CMK (cell line): ENCODE data around the gene RGS19.
A peak's percentile ranks its signal among the peaks of the same experiment; 100 is the strongest.

Experiments
- DNase-seq: peaks from one replicate; pipeline ENCODE4 v3.0.0-alpha.2; 2010; ENCODE audit warnings: low read depth

RGS19 gene

DNA sequence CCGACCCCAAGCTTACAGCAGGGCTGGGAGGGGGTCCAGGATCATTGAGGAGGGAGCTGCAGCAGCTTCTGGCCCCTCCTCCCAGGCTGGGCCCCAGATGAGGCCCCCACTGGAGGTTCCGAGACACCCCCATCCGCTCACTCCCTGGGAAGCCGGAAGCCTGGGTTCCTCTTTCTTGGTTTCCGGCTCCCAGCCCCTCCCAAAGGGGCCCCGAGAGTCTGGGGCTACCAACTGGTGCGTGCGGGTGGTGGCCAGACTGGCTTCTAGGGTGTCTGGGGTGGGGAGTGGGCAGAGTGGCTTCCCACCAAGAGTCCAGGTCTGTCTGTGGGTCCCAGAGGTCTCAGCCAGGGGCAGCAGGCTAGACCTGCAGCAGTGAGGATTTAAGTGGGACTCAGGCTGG is 2.2 kb downstream of the RGS19 start:
- peak; percentile 79 for DNase-seq

DNA sequence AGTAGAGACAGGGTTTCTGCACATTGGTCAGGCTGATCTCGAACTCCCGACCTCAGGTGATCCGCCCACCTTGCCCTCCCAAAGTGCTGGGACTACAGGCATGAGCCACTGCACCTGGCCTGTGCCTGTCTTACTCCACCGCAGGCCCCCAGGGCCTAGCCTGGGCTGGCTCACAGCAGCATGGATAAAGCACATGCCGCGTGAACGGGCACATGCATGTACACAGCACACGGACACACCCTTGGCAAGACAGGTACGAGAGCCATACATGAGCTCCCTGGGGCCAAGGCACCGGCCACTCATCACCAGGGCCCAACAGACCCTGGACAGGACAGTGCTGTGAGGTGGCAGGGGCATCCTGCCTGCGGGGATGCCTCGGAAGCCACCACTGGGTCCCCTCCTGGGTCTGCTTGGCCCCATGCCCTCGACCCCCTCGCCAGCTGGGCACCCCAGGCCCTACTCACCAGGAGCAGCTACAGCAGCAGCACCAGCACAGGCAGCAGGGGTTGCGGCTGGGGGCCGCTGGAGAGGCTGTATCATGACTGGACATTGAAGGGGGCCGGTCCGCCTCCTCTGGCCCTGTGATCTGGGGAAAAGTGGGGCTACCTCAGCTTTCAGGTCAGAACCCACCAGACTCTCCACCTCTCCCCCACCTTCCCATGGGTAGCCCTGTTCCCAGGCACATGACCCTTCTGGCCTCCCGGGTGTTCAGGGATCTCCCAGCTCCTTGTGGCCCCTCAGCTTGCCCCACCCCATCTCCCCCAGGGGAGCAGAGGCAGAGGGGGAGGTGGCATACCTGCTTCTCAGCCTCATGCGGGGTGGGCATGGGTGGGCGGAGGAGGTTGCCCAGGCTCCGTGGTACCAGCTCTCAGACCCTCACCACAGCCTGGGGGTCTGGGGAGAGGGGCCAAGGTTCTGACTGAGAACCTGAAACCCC is 3.0 kb downstream of the RGS19 start:
- DNase-seq, result no peak

DNA sequence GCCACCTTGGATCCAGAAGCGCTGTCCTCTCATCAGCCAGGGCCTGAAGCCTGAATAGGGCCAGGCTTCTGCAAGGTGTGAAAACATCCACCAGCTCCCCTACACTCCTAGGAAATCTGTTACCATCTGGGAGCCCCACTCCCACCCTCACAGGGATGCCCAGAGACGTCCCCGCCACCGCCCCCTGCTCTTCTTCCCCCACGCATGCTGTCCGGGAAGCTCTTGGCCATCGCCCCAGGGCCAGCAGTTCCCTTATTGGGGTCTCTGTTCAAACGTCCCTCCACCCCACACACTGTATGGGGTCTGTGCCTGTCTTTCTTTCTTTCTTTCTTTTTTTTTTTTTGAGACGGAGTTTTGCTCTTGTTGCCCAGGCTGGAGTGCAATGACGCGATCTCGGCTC is 3.8 kb downstream of the RGS19 start:
- no peak for DNase-seq

DNA sequence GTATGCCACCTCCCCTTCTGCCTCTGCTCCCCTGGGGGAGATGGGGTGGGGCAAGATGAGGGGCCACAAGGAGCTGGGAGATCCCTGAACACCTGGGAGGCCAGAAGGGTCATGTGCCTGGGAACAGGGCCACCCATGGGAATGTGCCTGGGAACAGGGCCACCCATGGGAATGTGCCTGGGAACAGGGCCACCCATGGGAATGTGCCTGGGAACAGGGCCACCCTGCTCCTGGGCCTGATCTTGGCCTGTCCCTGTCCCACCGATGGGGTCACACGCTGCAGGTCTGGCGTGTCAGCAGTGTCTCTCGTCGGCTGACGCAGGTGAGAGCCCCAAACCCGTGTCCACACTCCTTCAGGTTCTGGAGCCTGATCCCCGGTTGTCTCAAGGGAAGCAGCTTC is 4.4 kb downstream of the RGS19 start:
- no peak for DNase-seq

DNA sequence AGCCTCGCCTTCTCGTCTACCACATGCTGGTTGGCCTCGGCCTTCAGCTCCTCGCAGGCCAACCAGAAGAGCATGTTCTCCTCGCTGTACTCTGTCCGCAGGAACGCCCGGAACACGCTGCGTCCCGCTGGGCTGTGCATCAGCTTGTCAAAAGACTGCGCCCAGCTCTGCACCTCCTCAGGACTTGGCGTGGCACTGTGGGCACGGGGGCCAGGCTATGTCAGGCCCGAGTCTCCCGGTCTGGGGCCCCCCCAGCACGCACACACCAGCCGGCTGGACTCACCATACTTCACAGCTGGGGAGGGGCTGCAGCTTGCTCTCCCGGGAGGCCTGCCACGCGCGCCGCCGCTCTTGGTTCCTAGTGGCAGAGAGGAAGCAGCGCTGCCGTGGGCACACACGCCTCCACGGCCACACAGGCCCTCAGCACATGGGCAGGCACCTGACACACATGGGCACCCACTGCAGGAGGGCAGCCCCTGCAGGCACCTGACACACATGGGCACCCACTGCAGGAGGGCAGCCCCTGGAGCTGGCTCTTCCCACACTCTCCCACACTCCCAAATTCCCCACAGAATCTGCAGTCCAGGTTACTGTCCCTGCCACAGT is 5.0 kb downstream of the RGS19 start:
- DNase-seq, result no peak

DNA sequence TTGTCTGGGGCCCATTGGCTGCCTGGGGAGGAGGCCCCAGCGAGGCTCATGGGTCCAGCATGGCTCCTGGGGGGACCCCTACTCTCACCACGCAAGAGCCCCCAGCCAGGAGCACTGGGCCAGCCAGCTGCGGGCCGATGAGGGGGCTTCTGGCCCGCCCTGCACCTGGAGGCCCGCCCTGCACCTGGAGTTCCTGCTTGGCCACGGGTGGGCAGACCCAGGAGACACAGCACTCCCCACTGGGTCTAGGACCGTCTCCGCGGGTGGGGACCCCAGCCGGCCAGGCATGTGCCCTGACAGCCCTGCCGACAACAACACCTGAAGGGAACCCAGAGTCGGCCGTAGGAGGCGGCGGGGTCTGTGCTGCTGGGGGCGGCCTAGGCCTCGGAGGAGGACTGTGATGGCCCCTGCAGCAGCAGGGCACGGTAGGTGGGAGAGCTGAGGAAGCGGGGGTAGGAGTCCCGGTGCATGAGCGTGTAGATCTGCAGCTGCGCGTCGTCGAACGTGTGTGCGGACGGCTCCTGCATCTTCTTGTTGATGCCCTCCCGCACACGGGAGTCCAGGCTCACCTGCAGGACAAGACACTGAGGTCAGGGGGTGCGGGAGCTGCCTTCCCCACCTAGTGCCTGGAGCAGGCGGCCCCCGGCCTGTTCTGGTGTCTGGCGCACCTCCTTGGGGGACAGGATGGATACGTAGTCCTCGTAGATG is 5.7 kb downstream of the RGS19 start:
- no peak for DNase-seq

DNA sequence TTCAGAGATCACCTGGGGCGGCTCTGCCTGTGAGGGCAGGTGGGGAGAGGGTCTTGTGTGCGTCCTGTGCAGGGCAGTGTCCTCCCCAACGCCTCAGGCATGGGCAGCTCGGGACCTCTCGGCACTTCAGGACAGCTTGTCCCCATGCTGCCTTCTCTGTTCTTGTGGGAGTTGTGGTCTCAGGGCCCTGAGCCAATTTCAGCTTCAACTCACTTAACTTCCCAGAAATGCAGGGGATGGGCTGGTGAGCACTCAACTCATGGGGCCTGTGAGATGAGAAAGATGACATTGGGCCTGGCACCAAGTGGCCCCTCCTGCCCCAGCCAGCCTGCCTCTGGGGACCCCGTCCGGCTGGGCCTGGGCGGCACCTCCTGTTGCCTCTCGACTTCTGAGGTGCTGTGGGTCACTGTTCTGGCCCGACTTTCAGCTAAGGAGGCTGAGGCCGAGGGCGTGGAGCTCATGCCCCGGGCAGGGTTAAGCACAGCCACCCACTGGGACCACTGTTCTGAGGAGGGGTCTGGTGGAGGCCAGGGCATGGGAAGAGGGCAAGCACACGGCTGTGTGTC is 6.7 kb downstream of the RGS19 start:
- DNase-seq, result no peak

DNA sequence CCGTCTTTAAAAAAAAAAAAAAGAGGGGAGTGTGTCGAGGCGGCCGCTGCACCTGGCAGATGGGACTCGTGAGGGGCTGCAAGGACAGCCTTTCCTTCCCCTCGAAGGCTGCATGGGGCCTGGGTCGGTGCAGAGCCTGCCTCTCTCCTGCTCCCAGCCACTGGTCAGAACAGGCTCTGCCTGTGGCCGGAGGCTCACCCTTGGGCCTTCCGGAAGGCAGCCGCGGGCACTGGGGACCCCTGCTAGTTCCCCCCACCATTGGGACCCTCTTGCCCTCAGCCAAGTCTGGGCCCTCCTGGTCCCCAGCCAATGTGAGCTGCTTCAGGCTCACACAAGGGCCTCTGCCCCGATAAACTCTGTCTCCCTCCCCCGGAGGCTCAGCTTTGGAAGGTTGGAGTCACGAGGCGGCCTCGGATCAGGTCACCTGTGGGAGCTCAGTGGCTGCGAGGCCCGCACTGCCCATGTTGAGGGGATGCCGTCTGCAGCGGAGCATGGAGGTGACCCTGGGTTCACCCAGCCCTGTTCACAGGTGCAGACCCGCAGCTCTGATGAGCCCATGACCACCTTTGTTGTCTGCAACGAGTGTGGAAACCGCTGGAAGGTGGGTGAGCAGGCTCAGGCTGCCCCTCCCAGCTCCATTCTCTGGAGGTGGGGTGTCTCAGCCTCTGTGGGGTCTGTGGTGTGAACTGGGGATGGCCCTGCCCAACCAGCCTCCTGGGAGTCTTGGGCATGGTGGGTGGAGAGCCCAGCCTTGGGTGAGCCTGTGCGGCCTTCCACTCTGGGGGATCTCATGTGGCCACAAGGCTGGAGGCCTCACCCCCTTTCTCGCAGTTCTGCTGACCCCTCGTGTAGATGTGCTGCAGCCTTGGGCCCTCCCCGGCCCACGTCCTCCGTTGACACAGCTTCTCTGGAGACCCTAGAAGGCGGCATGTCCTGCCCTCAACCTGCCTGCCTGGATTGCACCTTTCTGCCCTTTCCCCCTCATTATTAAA is 7.7 kb downstream of the RGS19 start:
- DNase-seq, result no peak

DNA sequence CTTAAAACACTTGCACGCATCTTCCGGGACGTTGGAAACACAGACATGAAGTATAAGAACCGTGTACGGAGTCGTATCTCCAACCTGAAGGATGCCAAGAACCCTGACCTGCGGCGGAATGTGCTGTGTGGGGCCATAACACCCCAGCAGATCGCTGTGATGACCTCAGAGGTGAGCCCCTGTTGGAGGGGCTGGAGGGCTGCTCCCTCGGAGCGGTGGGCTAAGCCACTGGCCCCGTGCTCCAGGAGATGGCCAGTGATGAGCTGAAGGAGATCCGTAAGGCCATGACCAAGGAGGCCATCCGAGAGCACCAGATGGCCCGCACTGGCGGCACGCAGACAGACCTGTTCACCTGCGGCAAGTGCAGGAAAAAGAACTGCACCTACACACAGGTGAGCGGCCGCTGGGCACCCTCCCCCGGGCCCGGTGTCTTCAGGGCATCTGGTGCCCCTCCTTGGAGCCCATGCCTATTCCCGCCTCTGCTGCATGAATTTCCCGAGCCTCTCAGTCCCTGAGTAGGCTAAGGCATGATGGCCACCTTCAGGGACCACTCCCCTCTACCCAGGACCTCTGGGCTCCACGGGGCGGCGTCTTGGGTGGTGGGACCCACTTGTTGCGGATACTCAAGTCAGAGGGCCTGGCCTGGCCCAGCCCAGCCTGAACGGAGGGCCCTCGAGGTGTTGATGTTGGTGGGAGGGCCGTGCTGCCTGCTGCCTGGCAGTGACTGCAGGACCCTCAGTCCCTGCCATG is 8.9 kb downstream of the RGS19 start:
- no peak for DNase-seq

DNA sequence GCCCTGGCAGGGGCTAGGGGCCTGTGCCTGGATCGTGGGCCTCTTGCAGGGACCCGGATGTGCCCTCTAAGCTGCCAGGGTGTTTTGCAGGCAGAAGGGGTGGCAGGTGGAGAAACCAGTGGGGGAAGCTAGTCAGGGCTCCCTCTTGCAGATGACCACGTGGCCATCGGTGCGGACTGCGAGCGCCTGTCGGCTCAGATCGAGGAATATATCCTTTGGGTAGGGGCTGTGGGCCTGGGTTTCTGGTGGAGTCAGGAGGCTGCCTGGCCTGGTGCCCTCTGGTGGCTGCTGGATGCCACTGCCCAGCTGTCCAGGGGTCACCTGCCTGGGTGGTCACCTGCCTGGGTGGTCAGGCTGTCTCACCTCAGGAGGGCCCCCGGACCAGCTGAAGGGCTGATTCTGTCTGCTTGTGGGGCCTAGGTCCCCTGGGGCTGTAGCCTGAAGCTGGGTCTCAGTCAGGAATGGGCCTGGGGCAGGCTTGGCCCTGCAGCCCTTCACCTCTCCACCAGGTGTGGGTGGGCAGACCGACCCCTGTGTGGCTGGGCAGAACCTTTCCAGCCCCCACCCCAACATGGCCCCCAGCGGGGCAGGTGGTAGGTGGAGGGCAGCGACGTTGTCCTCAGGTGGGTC is 9.6 kb downstream of the RGS19 start:
- DNase-seq, result no peak

DNA sequence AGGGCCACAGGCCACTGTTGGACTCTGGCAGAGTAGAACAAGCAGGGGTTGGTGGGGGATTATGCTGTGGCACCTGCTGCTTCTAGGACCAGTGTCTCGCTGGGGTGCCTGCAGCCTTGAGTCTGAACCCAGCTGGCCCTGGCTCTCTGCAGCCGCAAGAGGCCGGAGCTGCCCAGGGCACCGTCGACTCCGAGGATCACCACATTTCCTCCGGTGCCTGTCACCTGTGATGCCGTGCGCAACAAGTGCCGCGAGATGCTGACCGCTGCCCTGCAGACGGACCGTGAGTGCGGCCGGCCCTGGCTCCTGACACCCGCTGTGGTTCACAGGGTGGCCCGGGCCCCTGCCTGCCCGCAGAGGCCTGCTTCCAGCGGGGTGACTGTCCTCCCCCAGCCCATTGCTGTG is 10.1 kb downstream of the RGS19 start:
- no peak for DNase-seq

DNA sequence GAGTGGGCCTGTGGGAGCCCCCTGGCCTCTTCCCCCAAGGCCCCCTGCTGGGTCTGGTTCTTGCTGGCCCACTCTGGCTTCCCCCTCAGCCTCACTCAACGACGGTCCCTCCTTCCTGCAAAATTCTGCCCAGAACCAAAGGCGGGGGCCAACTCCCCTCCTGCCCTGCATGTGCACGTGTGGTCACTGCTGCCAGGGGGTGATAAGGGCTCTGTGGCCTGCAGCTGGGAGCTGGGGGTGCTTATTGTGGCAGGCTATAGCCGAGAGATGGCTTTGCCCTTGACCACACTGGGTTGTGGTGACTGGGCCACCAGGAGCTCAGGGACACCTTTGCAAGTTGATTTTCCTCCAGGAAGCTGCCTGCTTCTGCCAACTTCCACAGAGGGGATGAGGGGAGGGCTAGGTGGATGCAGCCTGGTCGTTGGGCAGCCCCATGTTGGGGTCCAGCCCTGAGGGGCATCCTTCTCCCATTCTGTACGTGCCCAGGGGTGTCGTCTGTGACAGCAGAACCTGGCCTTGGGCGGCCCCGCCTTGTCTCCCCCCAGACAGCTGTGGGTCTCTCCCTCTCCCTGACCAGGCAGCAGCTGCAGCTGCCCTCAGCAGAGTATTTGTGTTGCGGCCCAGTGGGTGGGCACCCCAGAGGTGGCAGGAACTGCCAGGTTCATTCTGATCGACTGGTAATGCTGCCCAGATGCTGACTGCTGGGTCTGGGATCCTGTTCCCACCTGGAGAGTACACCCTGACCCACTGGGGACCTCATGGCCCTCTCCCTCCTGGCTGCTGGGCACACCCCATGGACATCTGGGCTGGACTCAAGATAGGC is 10.7 kb downstream of the RGS19 start:
- peak; percentile 98 for DNase-seq

DNA sequence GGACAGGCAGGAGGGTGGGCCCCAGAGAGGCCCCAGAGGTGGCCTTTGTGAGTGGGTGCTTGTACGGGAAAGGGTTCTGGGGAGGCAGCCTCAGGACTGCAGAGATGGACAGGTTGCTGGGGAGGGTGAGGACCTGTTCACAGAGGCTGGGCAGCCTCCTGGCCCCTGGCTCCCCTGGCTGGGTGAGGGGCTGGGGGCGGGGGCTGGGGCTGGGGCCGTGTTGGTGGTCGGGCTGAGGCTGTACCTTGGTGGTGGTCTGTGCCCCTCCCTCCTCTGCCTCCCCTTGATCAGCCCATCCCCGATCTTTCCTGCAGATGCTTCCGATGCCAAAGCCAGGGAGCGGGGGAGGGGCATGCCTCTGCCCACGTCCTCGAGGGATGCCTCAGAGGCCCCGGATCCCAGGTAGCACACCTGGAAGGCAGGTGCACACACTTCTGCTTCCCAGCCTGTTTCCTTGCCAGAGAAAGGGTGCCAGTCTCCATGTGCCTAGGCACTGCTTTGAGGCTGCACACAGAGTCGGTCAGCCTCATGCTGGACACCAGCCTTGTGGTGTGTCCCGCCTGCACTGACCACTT is 11.5 kb downstream of the RGS19 start:
- DNase-seq, result no peak

DNA sequence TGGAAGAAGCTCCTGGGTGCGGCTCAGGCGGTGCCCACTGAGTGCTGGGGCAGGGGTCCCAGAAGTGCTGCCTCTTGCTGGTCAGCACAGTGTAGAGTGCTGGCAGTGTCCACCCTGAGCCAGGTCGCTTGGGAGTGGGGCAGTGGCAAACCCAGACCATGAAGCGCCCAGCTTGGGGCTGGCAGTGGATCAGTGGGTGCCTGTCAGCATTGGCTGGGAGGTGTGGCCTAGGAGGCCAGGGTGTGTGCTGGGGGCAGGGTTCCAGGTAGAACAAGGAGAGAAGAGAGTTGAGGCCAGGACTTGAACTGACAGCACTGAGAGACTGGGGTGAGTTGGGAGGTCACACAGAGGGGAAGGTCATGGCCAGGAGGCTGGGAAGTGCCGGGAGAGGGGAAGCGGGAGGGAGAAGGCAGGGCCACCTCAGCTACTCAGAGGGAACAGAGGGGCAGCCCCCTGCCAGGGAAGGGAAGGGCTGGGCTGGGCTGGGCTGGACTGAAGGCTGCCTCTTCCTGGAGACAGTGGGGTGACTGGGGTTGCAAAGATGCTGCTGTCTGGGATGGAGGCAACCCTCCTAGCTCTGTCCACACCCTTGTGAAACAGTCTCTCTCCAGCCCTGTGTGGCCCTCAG is 12.2 kb downstream of the RGS19 start:
- DNase-seq, result no peak

DNA sequence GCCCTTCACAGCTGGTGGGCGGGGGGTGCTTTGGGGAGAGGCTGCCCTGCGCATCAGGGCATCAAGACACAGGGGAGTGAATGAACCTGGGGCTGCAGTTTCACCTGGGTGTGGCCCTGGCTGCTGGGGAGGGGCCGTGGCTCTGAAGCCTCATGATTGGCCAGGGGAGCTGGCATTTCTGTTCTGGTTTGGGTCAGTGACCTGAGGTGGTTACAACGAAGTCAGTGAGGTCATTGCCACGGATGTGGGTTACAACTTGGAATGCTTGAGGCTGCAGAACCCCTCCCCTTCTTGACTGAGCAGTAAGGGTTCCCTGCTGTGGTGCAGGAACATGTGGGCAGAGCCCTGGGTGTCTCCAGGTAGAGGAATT is 13.4 kb downstream of the RGS19 start:
- DNase-seq, result no peak

DNA sequence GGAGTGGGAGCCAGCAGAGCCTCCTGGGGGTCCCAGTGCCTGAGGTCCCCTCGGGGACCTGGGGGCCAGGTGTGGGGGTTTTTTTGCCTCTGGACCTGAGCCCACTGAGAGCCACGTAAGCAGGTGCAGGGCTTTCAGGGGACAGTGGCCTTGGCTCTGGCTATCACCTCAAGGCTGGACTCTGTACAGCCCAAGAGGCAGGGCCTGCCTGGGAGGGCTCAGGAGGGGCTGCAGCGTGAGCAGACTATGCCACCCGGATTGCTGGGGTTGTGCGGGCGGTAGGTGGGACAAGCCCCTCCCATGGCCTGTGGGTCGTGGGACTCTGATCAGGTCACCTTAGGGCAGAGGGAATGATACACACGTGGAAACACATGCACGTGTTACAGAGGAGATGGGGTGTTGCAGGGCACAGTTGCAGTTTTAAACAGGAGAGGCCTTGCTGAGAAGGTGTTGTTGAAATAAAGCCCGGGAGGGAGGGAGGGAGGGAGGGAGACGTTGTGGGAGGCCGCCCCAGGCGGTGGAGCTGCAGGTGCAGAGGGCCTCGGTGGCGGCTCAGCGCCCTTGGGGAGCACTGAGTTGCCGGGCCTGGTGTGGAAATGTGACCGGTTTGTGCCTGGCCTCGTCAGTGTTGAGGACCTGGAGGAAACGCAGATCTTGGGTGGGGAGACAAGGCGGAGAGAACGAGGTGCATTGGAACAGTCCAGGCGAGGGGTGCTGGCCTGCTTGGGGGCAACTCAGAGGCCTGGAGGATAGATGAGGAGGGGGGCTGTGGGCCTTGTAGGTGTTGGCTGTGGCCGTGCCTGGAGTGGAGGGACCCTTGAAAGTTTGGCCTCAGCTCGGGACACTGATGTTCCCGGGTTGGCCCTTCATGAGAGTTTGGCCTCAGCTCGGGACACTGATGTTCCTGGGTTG is 14.0 kb downstream of the RGS19 start:
- DNase-seq, result no peak

DNA sequence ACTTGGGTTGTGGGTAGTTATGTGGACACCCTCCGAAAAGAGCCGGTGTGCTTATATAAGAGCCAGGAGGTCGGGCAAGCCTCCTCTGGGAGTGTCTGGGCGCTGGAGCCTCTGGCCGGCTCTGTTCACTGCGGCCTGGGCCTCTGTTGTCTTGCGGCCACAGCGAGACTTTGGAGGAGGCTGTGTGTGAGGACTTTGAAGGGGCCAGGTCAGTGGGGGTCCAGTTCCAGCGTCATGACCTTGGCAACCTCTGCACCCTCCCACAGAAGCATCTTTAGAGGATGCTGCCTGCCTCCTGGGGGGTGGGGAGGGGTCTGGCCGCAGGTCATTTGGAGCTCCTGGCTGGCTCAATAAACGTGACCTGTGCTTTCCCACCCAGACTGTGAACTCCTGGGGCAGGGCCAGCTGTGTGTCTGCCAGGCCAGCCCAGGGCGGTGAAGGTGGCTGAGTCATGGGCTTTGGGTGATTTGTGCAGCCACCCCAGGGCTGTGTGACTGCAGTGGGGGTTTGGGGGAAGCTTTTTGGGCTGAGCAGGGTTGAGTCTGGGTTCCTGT is 15.1 kb downstream of the RGS19 start:
- DNase-seq, result no peak
